OCI-LY7 (cell line): ENCODE results near the gene SLC38A3. TPM values are rescaled to one million over a fixed set of nuclear protein-coding genes. Genes with fewer than 3 reads are reported as not detected.

ENCODE experiments used
- BruUV-seq: library from RNA; stranded (reverse); fragments of 400-500 nt; replicated peaks from 2 replicates; lab custom pipeline; 2021; lab: Mats Ljungman, UMichigan
- CTCF ChIA-PET: fragments of 300-600 bp; sonication (Branson Sonifier 250); formaldehyde crosslinking; loops from one replicate; lab custom pipeline; 2022; ENCODE audit warnings: antibody characterized with exemption; ENCODE audit not compliant: unreplicated experiment; lab: Charles Lee
- POLR2A ChIA-PET: fragments of 300-600 bp; sonication (Branson Sonifier 250); formaldehyde crosslinking; loops from one replicate; lab custom pipeline; 2022; ENCODE audit warnings: antibody characterized with exemption; lab: Charles Lee
- DNase-seq: peaks from one replicate; pipeline ENCODE4 v3.0.0-alpha.2; 2015; ENCODE audit warnings: low spot score
- H2AFZ ChIP-seq: fragments of 200-600 bp; sonication (generic), shearing (Covaris generic); 2 replicates; pipeline ENCODE4 v1.6.1; 2014; ENCODE audit warnings: mild to moderate bottlenecking, antibody characterized with exemption, low read length, moderate library complexity
- H3K27ac ChIP-seq: fragments of 200-600 bp; sonication (generic); 2 replicates; pipeline ENCODE4 v1.5.1; 2014; ENCODE audit warnings: mixed run types, low read depth, mild to moderate bottlenecking, moderate library complexity, low read length, inconsistent platforms; ENCODE audit not compliant: poor library complexity, severe bottlenecking
- H3K36me3 ChIP-seq: fragments of 200-600 bp; sonication (generic); 2 replicates; pipeline ENCODE4 v1.6.1; 2014; ENCODE audit warnings: mild to moderate bottlenecking, antibody characterized with exemption, low read length, moderate library complexity, mixed read lengths; ENCODE audit not compliant: insufficient read depth
- H3K4me1 ChIP-seq: fragments of 200-600 bp; sonication (generic); 2 replicates; pipeline ENCODE4 v1.5.1; 2014; ENCODE audit warnings: mild to moderate bottlenecking, low read length; ENCODE audit not compliant: insufficient read depth, poor library complexity, severe bottlenecking
- H3K4me2 ChIP-seq: fragments of 200-600 bp; sonication (generic); 2 replicates; pipeline ENCODE4 v1.6.1; 2014; ENCODE audit warnings: mild to moderate bottlenecking, low read length
- H3K4me3 ChIP-seq: fragments of 200-600 bp; sonication (generic); 2 replicates; pipeline ENCODE4 v1.5.1; 2014; ENCODE audit warnings: mild to moderate bottlenecking, low read depth, low read length; ENCODE audit not compliant: poor library complexity, severe bottlenecking
- H3K79me2 ChIP-seq: fragments of 200-600 bp; sonication (generic); 2 replicates; pipeline ENCODE4 v1.6.1; 2016; ENCODE audit warnings: low read depth, mild to moderate bottlenecking, low read length, moderate library complexity, mixed read lengths; ENCODE audit not compliant: insufficient read depth
- H3K9me2 ChIP-seq: fragments of 200-600 bp; sonication (generic); 2 replicates; pipeline ENCODE4 v1.6.1; 2016; ENCODE audit warnings: mild to moderate bottlenecking, low read length, mixed read lengths; ENCODE audit not compliant: insufficient read depth
- H3K9me3 ChIP-seq: fragments of 200-600 bp; sonication (generic); 2 replicates; pipeline ENCODE4 v1.6.1; 2014; ENCODE audit warnings: mild to moderate bottlenecking, mixed run types, low read length, mixed read lengths
- H4K20me1 ChIP-seq: fragments of 200-600 bp; sonication (generic); 2 replicates; pipeline ENCODE4 v1.6.1; 2014; ENCODE audit warnings: mild to moderate bottlenecking, antibody characterized with exemption, low read length, moderate library complexity, mixed read lengths; ENCODE audit not compliant: insufficient read depth
- EZH2phosphoT487 ChIP-seq: fragments of 200-600 bp; sonication (generic); IDR thresholded peaks from 2 replicates; pipeline ENCODE4 v1.6.1; 2018; ENCODE audit warnings: low read depth, borderline replicate concordance, mild to moderate bottlenecking, mixed run types, antibody characterized with exemption, low read length, moderate library complexity, mixed read lengths
- intact Hi-C: fragments of 100-400 bp; cut with micrococcal nuclease; formaldehyde crosslinking; loops from one replicate; pipeline ENCODE4 v1.10.0; 2022; ENCODE audit not compliant: unreplicated experiment
- total RNA-seq, 2 experiments: library from RNA; depleted of rRNA in 1 of 2; stranded (reverse); fragments of >200 nt in 1 of 2; shearing (Covaris generic) in 1 of 2; gene quantifications; 2 replicates each; pipeline ENCODE4 v1.2.3, GENCODE V29; 2014 to 2022
- TF ChIP-seq, protein P1 (sequence below): fragments of 200-600 bp; sonication (generic); conservative IDR thresholded peaks from 2 replicates; pipeline ENCODE4 v1.5.1; 2014; ENCODE audit warnings: mild to moderate bottlenecking, antibody characterized with exemption, low read length, moderate library complexity, mixed read lengths

The SLC38A3 gene
- total RNA-seq, 2 experiments from 2014 or later = not detected

DNA sequence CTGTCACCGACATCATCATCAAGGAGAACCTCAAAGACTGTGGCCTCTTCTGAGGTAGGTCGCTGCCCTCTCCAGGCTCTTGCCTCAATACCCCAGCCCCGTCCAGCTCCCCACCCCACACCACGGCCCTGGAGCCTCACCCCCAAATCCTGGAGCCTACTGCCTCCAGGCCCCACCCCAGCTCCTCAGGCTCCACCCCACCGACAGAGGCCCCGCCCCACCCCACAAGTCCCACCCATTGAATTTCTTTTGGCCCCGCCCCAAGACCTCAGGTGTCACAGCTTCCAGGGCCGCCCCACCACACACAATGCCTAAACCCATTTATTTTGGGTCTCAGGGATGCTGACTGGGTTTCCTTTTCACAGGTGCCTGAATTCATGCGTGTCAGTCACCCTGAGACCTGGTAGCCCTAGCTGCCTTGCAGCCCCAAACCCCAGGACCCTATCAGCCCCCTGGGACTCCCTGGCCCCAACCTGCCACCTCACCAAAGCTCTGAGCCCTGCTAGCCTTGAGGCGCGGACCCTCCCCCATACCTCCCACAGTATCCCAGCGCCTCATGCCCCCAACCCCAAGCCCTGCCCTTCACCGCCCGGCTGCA, 10.1 kb upstream of the SLC38A3 start:
- no peak overlapping the region for H3K27ac ChIP-seq
- H3K4me2 ChIP-seq = peak overlapping the region; percentile 63
- no peaks in the 10 kb centered on the region for H3K36me3 ChIP-seq
- H3K79me2 ChIP-seq = no peaks in the 10 kb centered on the region
- ChIA-PET POLR2A (interaction anchor here (0.7 to 1.1 kb wide), 8 partner anchors 15 to 211 kb away, joined by 3 to 12 read pairs (median 4); no protein-coding TSS in a partner anchor), CTCF (interaction anchor here (0.6 to 2.0 kb wide), 9 partner anchors 16 to 133 kb away, joined by 3 to 23 read pairs (median 8); no protein-coding TSS in a partner anchor)
- H3K9me3 ChIP-seq = no peaks in the 10 kb centered on the region
- intact Hi-C loops = loop anchor here (1.0 kb wide), 1 partner anchor 26 kb away; no protein-coding TSS in a partner anchor
- no peaks in the 10 kb centered on the region for H3K9me2 ChIP-seq
- peaks cover 19% of the 10 kb centered on the region for H3K4me1 ChIP-seq
- DNase-seq = peak; percentile 63
- no peaks in the 10 kb centered on the region for H4K20me1 ChIP-seq
- BruUV-seq = no TSS peak
- no peak for TF ChIP-seq EZH2phosphoT487
- peak overlapping the region; percentile 46 for H3K4me3 ChIP-seq
- H2AFZ ChIP-seq = peak overlapping the region; percentile 49; the same call in 1 of the 2 replicates

DNA sequence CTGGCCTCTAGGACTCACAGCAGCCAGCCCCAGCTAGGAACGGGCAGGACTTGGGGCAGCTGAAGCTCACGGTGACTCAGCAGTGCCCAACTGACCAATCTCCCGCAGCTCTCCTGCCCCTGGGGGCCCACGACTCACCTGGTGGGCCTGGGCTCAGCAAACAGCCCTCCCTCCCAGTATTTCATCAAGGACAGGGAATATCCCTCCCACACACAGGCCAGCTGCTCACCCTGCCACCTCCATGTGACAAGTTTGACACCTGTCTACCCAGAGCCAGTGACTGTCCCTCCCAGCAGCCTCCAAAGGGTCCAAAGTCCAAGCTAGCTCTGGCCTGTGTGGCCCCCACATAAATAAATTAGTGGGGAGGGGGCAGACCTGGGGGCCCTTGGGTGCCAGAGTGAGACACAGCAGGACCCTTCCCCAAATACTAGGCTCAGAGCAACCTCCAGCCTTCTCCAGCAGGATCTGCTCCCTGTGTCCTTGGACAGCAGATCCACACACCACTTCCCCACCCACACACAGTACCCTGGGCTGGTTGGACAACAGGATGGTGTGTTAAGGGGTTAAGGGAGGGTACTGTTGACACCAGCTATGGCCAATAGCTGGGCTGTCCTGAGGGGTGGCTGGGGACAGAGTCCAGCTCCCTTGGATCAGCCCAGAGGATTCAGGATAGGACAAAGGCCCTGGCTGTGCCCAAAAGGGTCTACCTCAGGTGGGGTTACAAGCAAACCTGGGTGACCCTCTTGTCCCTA, 9.4 kb upstream of the SLC38A3 start:
- intact Hi-C loops = no loop called here
- no peak for TF ChIP-seq EZH2phosphoT487
- TF ChIP-seq, protein P1, sequence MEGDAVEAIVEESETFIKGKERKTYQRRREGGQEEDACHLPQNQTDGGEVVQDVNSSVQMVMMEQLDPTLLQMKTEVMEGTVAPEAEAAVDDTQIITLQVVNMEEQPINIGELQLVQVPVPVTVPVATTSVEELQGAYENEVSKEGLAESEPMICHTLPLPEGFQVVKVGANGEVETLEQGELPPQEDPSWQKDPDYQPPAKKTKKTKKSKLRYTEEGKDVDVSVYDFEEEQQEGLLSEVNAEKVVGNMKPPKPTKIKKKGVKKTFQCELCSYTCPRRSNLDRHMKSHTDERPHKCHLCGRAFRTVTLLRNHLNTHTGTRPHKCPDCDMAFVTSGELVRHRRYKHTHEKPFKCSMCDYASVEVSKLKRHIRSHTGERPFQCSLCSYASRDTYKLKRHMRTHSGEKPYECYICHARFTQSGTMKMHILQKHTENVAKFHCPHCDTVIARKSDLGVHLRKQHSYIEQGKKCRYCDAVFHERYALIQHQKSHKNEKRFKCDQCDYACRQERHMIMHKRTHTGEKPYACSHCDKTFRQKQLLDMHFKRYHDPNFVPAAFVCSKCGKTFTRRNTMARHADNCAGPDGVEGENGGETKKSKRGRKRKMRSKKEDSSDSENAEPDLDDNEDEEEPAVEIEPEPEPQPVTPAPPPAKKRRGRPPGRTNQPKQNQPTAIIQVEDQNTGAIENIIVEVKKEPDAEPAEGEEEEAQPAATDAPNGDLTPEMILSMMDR = no peak
- Histone ChIP-seq H3K79me2 (no peaks in the 10 kb centered on the region), H3K9me2 (no peaks in the 10 kb centered on the region), H3K36me3 (no peaks in the 10 kb centered on the region), H2AFZ (no peak overlapping the region), H3K4me1 (peaks cover 18% of the 10 kb centered on the region), H4K20me1 (no peaks in the 10 kb centered on the region), H3K4me3 (no peak overlapping the region), H3K4me2 (no peak overlapping the region), H3K27ac (no peak overlapping the region), H3K9me3 (no peaks in the 10 kb centered on the region)
- ChIA-PET CTCF (interaction anchor here (0.6 to 2.0 kb wide), 7 partner anchors 15 to 132 kb away, joined by 3 to 23 read pairs (median 8); no protein-coding TSS in a partner anchor), POLR2A (interaction anchor here (0.6 to 0.8 kb wide), 2 partner anchors 31 to 45 kb away, joined by 3 to 12 read pairs; no protein-coding TSS in a partner anchor)
- DNase-seq = no peak
- no TSS peak for BruUV-seq

DNA sequence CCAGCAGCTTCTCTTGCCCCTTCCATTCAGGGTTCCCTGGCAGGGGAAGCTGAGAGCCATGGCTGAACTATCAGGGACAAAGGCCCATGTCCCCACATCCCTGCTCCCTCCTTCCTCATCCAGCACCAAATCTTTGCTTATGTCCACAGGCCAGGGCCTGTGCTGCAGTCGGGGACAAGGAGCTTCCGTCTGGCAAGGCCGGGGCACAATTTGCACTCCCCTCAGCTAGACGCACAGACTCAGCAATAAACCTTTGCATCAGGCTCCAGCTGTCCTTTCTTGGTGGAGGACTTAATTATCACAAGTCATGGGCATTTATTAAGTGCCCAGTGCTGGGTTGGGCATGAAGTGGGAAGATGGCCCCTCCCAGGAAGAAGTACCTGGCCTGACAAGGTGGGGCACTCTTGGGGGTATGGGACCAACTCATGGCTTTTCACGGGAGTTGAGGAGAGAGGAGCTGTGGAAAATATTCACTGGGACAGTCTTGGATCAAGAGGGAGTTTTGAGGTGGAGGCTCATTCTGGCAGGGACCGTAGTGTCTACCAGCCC, 8.7 kb upstream of the SLC38A3 start:
- H3K9me3 ChIP-seq = no peaks in the 10 kb centered on the region
- no peaks in the 10 kb centered on the region for H4K20me1 ChIP-seq
- H3K4me1 ChIP-seq = peaks cover 12% of the 10 kb centered on the region
- H2AFZ ChIP-seq = no peak overlapping the region
- no peak overlapping the region for H3K27ac ChIP-seq
- H3K4me2 ChIP-seq = no peak overlapping the region
- TF ChIP-seq, protein P1 = no peak
- TF ChIP-seq EZH2phosphoT487 = no peak
- H3K9me2 ChIP-seq = no peaks in the 10 kb centered on the region
- DNase-seq = no peak
- CTCF ChIA-PET = interaction anchor here (0.6 to 2.0 kb wide), 3 partner anchors 15 to 45 kb away, joined by 3 to 11 read pairs (median 3); no protein-coding TSS in a partner anchor
- H3K4me3 ChIP-seq = no peak overlapping the region
- H3K36me3 ChIP-seq = no peaks in the 10 kb centered on the region
- H3K79me2 ChIP-seq = no peaks in the 10 kb centered on the region
- BruUV-seq = no TSS peak
- POLR2A ChIA-PET = interaction anchor here (0.6 kb wide), 1 partner anchor 30 kb away, joined by 3 read pairs; no protein-coding TSS in a partner anchor
- intact Hi-C loops = no loop called here
